Left lobe of liver (tissue), 2 donors: ENCODE measurements around the gene ZAP70. TPM values are rescaled to one million over a fixed set of nuclear protein-coding genes. Genes with fewer than 3 reads are reported as not detected.
A peak's percentile ranks its signal among the peaks of the same experiment; 100 is the strongest.

ENCODE experiments used
- ATAC-seq: fragments of 200-7000 bp; cut with Tn5 transposase; one replicate; pipeline ENCODE4 v1.9.1; 2020; ENCODE audit warnings: mild to moderate bottlenecking, moderate library complexity
- DNase-seq: peaks from one replicate; pipeline ENCODE4 v3.0.0-alpha.2; 2020; ENCODE audit warnings: low spot score
- total RNA-seq: library from RNA; stranded (reverse); gene quantifications from one replicate; pipeline ENCODE4 v1.2.1, GENCODE V29; 2021
- donor health status: DM: no; HTN: no; CAD: no; lungs with moderate emphysema.
- donor health status: DM: no; HTN: yes; CAD: no.

Gene ZAP70
- total RNA-seq, 1 donor from 2014 or later, result 1.5 TPM

GRCh38 chr2:97732436-97733340 lies 19.3 kb downstream of the ZAP70 start:
- ATAC-seq (no peak), DNase-seq (no peak)

DNA sequence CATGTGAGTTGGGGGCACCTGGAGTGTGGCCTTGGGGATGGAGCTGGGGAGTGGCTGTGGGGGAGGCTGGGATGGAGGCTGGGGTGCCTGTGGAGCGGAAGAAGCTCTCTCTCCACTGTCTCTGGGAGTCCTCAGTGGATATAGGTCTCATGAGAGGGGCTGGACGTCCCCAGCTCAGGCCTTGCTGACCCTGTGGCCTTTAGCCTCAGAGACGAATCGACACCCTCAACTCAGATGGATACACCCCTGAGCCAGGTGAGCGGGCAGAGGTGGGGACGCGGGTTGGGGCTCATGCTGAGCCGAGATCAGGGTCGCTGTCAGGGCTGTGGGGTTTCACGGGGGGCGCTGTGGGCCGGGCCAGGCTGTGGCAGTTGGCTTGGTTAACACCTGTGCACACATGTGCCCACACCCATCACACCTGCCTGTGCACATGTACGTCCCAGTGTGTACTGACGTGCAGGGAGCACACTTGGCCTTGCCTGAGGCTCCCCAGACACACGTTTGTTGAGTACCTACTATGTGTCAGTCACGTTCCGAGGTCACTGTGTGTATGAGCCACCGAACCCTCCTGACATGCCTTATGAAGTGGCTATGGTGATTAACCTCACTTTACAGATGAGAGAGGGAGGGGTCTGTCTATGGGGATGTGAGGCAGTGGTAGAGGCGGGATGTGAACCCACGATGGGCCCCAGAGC lies 20.1 kb downstream of the ZAP70 start:
- no peak for ATAC-seq
- no peak for DNase-seq

GRCh38 chr2:97734061-97735051 lies 21.0 kb downstream of the ZAP70 start:
- DNase-seq (no peak), ATAC-seq (no peak)

DNA sequence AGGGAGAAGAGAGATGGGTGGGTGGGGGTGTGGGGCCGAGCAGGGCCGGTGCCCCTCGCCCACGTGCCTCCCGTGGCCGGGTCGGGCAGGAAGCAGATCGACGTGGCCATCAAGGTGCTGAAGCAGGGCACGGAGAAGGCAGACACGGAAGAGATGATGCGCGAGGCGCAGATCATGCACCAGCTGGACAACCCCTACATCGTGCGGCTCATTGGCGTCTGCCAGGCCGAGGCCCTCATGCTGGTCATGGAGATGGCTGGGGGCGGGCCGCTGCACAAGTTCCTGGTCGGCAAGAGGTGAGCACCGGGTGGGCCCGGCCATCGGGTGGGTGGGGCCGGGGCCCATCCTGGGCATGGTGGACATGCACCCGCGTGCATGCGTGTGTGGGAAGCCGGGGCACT lies 21.8 kb downstream of the ZAP70 start:
- no peak for DNase-seq
- no peak for ATAC-seq

GRCh38 chr2:97736185-97736584 lies 22.8 kb downstream of the ZAP70 start:
- ATAC-seq (no peak), DNase-seq (no peak)

- no peak for DNase-seq
- ATAC-seq, result no peak
These were observed 23.4 kb downstream of the ZAP70 start for GRCh38 chr2:97736608-97737330.

GRCh38 chr2:97737421-97738178 lies 24.2 kb downstream of the ZAP70 start:
- DNase-seq, result no peak
- no peak for ATAC-seq

DNA sequence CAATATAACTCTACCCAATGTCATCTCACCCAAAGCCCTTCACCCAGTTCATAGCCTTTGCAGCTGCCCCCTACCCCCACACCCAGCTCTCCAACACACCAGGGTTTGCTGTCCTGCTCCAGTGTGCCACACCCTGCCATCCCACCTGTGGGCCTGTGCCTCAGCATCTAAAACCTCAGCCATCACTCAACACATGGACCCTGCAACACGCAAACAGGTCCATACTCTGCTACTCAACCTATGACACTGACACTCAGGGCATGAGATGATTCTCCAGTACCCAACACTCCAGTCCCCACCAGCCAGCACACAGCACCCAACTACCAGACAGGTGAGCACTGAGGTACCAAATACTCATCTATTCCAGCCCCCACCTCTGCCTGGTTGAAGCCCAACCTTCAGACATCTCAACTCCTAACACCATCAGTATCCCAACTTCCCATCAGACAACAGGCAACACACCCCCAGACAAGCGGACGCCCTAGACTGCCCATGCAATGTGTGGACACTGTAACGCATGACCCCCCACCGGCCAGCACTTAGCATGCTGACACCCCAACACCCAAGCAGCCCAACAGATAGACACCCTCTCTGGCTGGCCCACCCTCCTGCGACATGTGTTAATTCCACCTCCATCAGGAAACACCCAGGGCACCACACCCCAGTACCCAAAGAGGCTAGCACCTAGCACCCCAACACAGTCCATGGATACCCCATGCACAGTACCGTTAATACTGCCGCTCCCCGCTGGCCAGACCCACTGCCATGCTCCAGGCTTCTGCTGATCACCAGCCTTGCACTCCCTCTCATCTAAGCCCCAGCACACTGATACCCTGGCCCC lies 25.0 kb downstream of the ZAP70 start:
- no peak for ATAC-seq
- DNase-seq, result no peak

GRCh38 chr2:97739020-97739892 lies 25.9 kb downstream of the ZAP70 start:
- no peak for DNase-seq
- ATAC-seq, result no peak

DNA sequence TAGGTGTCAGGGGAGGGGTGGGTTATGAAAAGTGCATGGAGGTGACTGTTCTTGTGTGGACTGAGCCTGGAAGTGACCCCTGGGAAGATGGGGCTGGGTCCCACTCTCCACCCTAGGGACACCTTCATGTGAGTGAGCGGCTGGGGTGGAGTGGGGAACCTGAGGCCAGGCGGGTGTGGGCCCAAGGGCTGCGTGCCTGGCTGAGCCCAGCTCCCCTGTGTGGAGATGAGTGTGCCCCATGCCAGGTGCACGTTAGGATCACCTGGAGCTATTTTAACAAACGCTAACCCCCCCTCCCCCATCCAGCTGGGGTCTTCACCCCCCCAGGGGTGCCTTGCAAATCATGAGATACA lies 26.5 kb downstream of the ZAP70 start:
- DNase-seq, result no peak
- no peak for ATAC-seq

- peak; percentile 89 for ATAC-seq
- DNase-seq, result no peak
These were observed 27.3 kb downstream of the ZAP70 start for GRCh38 chr2:97740590-97741182.

DNA sequence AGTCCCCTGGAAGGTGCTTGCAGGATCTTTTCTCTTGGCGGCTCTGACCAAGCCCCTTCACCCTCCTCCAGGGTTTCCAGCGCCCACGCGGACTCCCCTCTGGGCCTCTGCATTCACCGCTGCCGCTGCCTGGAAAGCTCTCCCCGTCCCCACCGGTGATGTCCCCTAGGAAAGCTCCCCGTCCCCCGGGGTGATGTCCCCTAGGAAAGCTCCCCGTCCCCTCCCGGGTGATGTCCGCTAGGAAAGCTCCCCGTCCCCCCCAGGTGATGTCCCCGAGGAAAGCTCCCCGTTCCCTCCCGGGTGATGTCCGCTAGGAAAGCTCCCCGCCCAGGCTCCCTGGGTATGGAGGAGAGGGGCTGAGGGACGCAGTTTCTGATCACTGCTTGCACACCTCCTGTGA lies 27.9 kb downstream of the ZAP70 start:
- no peak for DNase-seq
- no peak for ATAC-seq

GRCh38 chr2:97741686-97742085 lies 28.3 kb downstream of the ZAP70 start:
- no peak for DNase-seq
- ATAC-seq, result no peak

GRCh38 chr2:97742381-97742847 lies 29.0 kb downstream of the ZAP70 start:
- ATAC-seq, result no peak
- no peak for DNase-seq

DNA sequence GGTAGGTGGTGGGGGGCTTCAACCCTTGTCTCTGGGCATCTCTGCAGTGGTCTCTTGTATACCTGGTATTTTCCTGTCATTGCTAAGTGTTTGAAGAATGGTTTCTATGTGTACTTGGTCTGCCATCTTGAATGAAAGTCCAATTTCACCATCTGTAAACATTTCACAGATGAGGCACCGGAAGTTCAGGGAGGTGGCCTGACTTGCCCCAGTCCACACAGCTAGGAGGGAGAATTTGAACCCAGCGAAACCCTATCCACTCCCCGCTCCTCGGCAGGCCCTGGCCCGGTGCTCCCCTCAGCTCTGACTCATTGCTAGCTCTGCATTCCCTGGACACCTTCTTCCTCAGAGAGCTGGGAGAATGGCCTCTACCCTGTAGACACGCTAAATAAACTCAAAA lies 30.5 kb downstream of the ZAP70 start:
- DNase-seq (no peak), ATAC-seq (no peak)

GRCh38 chr2:97745474-97746174 lies 32.2 kb downstream of the ZAP70 start:
- no peak for DNase-seq
- no peak for ATAC-seq

DNA sequence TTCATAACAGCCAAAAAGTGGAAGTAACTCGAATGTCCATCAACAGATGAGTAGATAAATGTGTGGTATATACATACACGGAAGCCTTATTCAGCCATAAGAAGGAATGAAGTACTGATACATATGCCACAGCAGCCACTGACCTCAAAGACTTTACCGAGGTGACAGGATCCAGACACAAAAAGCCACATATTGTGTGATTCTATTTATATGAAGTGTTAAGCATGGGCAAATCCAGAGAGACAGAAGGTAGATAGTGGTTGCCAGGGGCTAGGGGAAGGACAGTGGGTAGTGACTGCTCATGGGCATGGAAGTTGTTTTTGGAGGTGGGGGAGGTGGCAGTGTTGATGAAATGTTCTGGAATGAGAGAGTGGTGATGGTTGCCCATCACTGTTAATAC lies 33.9 kb downstream of the ZAP70 start:
- ATAC-seq, result no peak
- no peak for DNase-seq
